ENCODE measurements around the gene RADIL. TPM values are rescaled to one million over a fixed set of nuclear protein-coding genes. Genes with fewer than 3 reads are reported as not detected.
A peak's percentile ranks its signal among the peaks of the same experiment; 100 is the strongest.

The RADIL gene
- total and polyA plus RNA-seq, 8 donors: 1.2 to 21.6 (median 3.0) TPM; not detected in 1

GRCh38 chr7:4800926-4801838, 82.3 kb downstream of the RADIL start:
- intact Hi-C loops (cut with DNase I; ENCODE audit: low total_unique reads): loop anchor here (10.0 kb wide), 1 partner anchor 284 kb away; no protein-coding TSS in a partner anchor
- 83 to 88% (median 86%) methylated on average over 6 to 27 of the region's 27 CpGs for WGBS, 5 donors
- no peak for DNase-seq

GRCh38 chr7:4800487-4800886, 83.0 kb downstream of the RADIL start:
- intact Hi-C loops (cut with DNase I; ENCODE audit: low total_unique reads): loop anchor here (10.0 kb wide), 1 partner anchor 284 kb away; no protein-coding TSS in a partner anchor
- no peaks in the 10 kb centered on the region for H3K9me3 ChIP-seq
- TF ChIP-seq CTCF (IDR thresholded peaks at IDR 0.05) (no peak), POLR2A (IDR thresholded peaks at IDR 0.05) (no peak)
- no peak overlapping the region for H3K27ac ChIP-seq
- H3K4me1 ChIP-seq: peaks cover 0 to 7% (median 3%) of the 10 kb centered on the region in 4 donors
- peaks cover 0 to 24% (median 0%) of the 10 kb centered on the region in 3 donors for H3K27me3 ChIP-seq
- no peak for DNase-seq
- 74 to 78% (median 77%) methylated on average over 7 to 10 of the region's 10 CpGs for WGBS, 5 donors
- H3K4me3 ChIP-seq: no peak overlapping the region
- H3K36me3 ChIP-seq: no peaks in the 10 kb centered on the region

More at GRCh38 chr7:4800926-4801838, 82.3 kb downstream of the RADIL start:
- no peaks in the 10 kb centered on the region for H3K36me3 ChIP-seq
- no peak overlapping the region for H3K27ac ChIP-seq
- H3K4me1 ChIP-seq: peaks cover 0 to 7% (median 3%) of the 10 kb centered on the region in 4 donors
- no peak overlapping the region for H3K4me3 ChIP-seq
- H3K9me3 ChIP-seq: no peaks in the 10 kb centered on the region
- TF ChIP-seq POLR2A (IDR thresholded peaks at IDR 0.05) (no peak), CTCF (IDR thresholded peaks at IDR 0.05) (no peak), EP300 (IDR thresholded peaks at IDR 0.05) (no peak), POLR2AphosphoS5 (IDR thresholded peaks at IDR 0.05) (no peak)
- H3K27me3 ChIP-seq: peaks cover 0 to 31% (median 0%) of the 10 kb centered on the region in 3 donors

- 56 to 74% (median 70%) methylated on average over 10 to 39 of the region's 39 CpGs for WGBS, 5 donors
- intact Hi-C loops (cut with DNase I; ENCODE audit: low total_unique reads): loop anchor here (10.0 kb wide), 1 partner anchor 285 kb away; no protein-coding TSS in a partner anchor
- TF ChIP-seq EP300 (IDR thresholded peaks at IDR 0.05) (no peak), POLR2AphosphoS5 (IDR thresholded peaks at IDR 0.05) (no peak), CTCF (IDR thresholded peaks at IDR 0.05) (no peak), POLR2A (IDR thresholded peaks at IDR 0.05) (no peak)
- H3K4me3 ChIP-seq: no peak overlapping the region
- H3K36me3 ChIP-seq: no peaks in the 10 kb centered on the region
- no peaks in the 10 kb centered on the region for H3K9me3 ChIP-seq
- peaks cover 0 to 7% (median 3%) of the 10 kb centered on the region in 4 donors for H3K4me1 ChIP-seq
- peaks cover 0 to 19% (median 0%) of the 10 kb centered on the region in 3 donors for H3K27me3 ChIP-seq
- peak in 1 of 2 donors; percentile 52 for DNase-seq
- H3K27ac ChIP-seq: no peak overlapping the region
These were observed 83.8 kb downstream of the RADIL start for GRCh38 chr7:4799508-4800268.

GRCh38 chr7:4798706-4799235, 84.7 kb downstream of the RADIL start:
- no peak for DNase-seq
- WGBS, 5 donors: 73 to 84% (median 81%) methylated on average over 11 to 15 of the region's 15 CpGs
- Histone ChIP-seq H3K9me3 (no peaks in the 10 kb centered on the region), H3K4me3 (no peak overlapping the region), H3K27ac (no peak overlapping the region), H3K36me3 (no peaks in the 10 kb centered on the region), H3K4me1 (peaks cover 0 to 7% (median 3%) of the 10 kb centered on the region in 4 donors), H3K27me3 (peaks cover 0 to 19% (median 0%) of the 10 kb centered on the region in 3 donors)
- TF ChIP-seq POLR2AphosphoS5 (IDR thresholded peaks at IDR 0.05) (no peak), POLR2A (IDR thresholded peaks at IDR 0.05) (no peak), CTCF (IDR thresholded peaks at IDR 0.05) (no peak), EP300 (IDR thresholded peaks at IDR 0.05) (no peak)
- intact Hi-C loops (cut with DNase I; ENCODE audit: low total_unique reads): no loop called here

Data from stomach (tissue), 9 donors.